PC-9 (cell line): Measurements from ENCODE around the gene FBXL17.

ENCODE experiments used
- EZH2 ChIP-seq: fragments of 200-600 bp; sonication (generic); IDR thresholded peaks from 2 replicates; pipeline ENCODE4 v1.8.0; 2017; ENCODE audit warnings: antibody characterized with exemption, low read depth
- TF ChIP-seq, protein P1 (sequence below): fragments of 200-600 bp; sonication (generic); conservative IDR thresholded peaks from 2 replicates; pipeline ENCODE4 v1.6.1; 2017; ENCODE audit warnings: mixed run types, antibody characterized with exemption, mild to moderate bottlenecking, moderate library complexity

DNA sequence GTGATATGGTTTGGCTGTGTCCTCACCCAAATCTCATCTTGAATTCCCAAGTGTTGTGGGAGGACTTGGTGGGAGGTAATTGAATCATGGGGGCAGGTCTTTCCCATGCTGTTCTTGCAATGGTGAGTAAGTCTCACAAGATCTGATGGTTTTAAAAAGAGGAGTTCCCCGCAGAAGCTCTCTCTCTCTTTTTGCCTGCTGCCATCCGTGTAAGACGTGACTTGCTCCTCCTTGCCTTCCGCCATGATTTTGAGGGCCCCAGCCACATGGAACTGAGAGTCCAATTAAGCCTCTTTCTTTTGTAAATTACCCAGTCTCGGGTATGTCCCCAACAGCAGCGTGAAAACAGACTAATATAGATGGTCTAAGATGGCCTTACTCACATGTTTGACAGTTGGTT, 210.1 kb downstream of the FBXL17 start:
- TF ChIP-seq, protein P1, sequence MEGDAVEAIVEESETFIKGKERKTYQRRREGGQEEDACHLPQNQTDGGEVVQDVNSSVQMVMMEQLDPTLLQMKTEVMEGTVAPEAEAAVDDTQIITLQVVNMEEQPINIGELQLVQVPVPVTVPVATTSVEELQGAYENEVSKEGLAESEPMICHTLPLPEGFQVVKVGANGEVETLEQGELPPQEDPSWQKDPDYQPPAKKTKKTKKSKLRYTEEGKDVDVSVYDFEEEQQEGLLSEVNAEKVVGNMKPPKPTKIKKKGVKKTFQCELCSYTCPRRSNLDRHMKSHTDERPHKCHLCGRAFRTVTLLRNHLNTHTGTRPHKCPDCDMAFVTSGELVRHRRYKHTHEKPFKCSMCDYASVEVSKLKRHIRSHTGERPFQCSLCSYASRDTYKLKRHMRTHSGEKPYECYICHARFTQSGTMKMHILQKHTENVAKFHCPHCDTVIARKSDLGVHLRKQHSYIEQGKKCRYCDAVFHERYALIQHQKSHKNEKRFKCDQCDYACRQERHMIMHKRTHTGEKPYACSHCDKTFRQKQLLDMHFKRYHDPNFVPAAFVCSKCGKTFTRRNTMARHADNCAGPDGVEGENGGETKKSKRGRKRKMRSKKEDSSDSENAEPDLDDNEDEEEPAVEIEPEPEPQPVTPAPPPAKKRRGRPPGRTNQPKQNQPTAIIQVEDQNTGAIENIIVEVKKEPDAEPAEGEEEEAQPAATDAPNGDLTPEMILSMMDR, result no peak
- TF ChIP-seq EZH2, result no peak
